GM10248 (cell line): Measurements from ENCODE around the gene KLHDC8B.

Experiments used
- CTCF ChIA-PET: fragments of 300-600 bp; sonication (Branson Sonifier 250); formaldehyde crosslinking; extraction: SDS; loops from one replicate; lab custom pipeline; 2021; ENCODE audit warnings: antibody characterized with exemption; lab: Yijun Ruan, JAX
- POLR2A ChIA-PET: fragments of 350-650 bp; sonication (Branson Sonifier 250); formaldehyde crosslinking; extraction: SDS; loops from one replicate; lab custom pipeline; 2020; ENCODE audit warnings: antibody characterized with exemption; lab: Yijun Ruan, JAX
- DNase-seq: peaks from one replicate; pipeline ENCODE4 v3.0.0; 2012; ENCODE audit errors: extremely low spot score
- TF ChIP-seq, protein P1 (sequence below): IDR thresholded peaks from 2 replicates; pipeline ENCODE4 v1.5.1; 2012; ENCODE audit warnings: mild to moderate bottlenecking, low read depth; ENCODE audit errors: extremely low read depth, missing control alignments, control extremely low read depth

The KLHDC8B gene

DNA sequence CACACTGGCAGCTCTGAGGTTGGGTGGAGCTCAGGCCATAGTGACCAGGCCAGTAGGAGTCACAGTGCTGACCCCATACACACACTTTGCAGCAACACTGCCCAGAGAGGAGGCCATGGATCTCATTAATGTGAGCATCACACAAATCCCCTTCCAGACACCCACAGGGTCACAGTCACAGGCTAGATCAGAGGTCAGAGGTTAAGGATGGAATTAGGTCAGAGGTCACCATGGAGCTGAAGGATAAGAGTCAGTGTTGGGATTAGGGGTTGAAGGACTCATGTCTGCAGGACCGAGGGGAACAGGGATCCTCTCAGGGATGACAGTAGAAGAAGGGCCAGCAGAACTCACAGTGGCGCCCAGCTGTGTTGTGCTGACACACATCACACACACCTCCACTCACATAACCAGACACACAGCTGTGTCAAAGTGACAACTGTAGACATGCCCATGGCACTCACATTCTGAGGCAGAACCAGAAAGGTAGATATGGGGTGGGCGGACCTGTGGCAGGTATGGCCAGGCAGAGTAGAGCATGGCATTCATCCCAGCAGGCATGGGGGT, 18.0 kb upstream of the KLHDC8B start:
- ChIA-PET POLR2A (no interaction called here), CTCF (interaction anchor here (1.6 to 6.8 kb wide), 2 partner anchors 12 to 17 kb away, joined by 6 to 43 read pairs; partner anchors contain the start of gene KLHDC8B)
- TF ChIP-seq, protein P1, sequence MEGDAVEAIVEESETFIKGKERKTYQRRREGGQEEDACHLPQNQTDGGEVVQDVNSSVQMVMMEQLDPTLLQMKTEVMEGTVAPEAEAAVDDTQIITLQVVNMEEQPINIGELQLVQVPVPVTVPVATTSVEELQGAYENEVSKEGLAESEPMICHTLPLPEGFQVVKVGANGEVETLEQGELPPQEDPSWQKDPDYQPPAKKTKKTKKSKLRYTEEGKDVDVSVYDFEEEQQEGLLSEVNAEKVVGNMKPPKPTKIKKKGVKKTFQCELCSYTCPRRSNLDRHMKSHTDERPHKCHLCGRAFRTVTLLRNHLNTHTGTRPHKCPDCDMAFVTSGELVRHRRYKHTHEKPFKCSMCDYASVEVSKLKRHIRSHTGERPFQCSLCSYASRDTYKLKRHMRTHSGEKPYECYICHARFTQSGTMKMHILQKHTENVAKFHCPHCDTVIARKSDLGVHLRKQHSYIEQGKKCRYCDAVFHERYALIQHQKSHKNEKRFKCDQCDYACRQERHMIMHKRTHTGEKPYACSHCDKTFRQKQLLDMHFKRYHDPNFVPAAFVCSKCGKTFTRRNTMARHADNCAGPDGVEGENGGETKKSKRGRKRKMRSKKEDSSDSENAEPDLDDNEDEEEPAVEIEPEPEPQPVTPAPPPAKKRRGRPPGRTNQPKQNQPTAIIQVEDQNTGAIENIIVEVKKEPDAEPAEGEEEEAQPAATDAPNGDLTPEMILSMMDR: no peak
- DNase-seq: no peak

DNA sequence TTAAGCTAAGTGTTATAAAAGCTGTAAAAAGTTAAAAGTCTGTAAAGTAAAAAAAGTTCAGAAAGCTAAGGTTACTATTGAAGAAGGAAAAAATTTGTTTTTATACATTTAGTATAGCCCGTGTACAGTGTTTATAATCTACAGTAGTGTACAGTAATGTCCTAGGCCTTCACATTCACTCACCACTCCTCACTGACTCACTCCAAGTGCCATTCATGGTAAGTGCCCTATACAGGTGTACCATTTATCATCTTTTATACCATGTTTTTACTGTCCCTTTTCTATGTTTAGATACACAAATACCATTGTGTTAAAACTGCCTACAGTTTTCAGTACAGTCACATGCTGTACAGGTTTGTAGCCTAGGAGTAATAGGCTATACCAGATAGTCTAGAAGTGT, 14.1 kb upstream of the KLHDC8B start:
- POLR2A ChIA-PET: interaction anchor here (0.6 kb wide), 1 partner anchor 448 kb away, joined by 4 read pairs; no protein-coding TSS in a partner anchor
- CTCF ChIA-PET: interaction anchor here (1.3 to 6.8 kb wide), 5 partner anchors 13 to 292 kb away, joined by 4 to 43 read pairs (median 5); partner anchors contain the start of genes KLHDC8B, P4HTM and USP19
- no peak for DNase-seq
- TF ChIP-seq, protein P1: no peak

DNA sequence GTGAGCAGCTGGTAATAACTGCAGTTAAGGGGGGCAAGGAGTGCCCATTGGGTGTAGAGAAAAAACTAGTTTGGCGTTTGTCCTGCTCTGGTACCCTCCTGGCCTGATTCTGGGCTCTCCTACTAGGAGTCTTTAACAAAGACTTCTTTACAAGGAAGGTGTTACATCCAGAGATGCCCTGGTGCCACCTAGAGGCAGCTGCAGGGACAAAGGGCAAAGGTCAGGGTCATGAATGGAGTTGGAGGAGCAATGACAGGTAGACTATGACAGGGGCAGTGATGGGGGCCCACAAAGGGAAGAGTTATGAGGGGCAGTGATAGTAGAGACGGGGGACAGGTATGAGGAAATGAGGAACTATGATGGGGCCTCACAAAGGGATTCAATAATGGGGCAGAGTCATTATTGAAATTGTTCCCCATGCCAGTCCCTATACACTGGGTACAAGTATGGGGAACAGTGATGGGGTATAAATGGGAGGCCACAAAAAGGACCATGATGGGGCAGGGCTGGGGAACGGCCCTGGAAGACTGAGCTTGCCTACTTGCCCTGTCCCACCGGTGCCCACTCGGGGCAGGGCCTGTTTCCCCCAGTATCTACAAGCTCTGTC, 13.2 kb upstream of the KLHDC8B start:
- ChIA-PET CTCF (interaction anchor here (1.6 to 6.8 kb wide), 4 partner anchors 12 to 170 kb away, joined by 5 to 43 read pairs (median 8); partner anchors contain the start of genes KLHDC8B, P4HTM and USP19), POLR2A (interaction anchor here (0.6 to 0.9 kb wide), 2 partner anchors 182 to 449 kb away, joined by 4 read pairs; no protein-coding TSS in a partner anchor)
- TF ChIP-seq, protein P1: peak; percentile 57
- no peak for DNase-seq

DNA sequence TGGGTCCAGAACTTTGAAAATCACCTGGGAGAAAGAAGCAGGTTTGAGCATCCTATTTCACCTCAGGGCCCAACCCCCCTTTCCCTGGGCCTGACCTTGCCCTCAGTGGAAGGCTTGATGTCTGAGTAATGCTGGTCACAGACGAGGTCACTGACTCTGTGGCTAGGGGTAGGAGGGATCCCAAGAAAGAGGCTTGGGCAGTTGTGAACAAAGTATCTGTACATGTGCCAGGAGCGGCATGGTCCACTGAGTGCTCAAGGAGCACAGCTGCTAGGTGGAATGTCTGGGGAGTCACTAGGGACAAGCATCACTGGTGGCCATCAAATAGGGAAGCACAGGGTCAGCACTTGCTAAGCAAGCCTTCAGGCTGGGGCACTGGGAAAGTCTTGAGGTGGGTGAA, 12.6 kb upstream of the KLHDC8B start:
- DNase-seq: no peak
- TF ChIP-seq, protein P1: no peak
- ChIA-PET POLR2A (interaction anchor here (0.9 kb wide), 1 partner anchor 182 kb away, joined by 4 read pairs; no protein-coding TSS in a partner anchor), CTCF (interaction anchor here (1.6 to 6.8 kb wide), 3 partner anchors 11 to 171 kb away, joined by 5 to 43 read pairs (median 10); partner anchors contain the start of genes KLHDC8B and USP19)

DNA sequence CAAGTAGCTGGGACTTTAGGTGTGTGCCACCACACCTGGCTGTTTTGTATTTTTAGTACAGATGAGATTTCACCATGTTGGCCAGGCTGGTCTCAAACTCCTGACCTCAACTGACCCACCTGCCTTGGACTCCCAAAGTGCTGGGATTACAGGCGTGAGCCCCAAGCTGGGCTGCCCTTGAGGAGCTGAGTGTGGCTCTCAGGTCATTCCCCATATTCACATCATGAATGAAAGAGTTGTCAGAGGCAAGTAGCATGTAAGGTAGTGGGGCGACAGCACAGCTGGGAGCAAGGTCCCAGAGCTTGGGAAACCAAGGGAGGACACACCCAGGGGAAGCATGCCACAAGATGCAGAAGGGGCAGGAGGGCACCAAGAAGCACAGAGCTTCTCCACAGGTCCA, 10.2 kb upstream of the KLHDC8B start:
- ChIA-PET POLR2A (interaction anchor here (0.6 to 0.7 kb wide), 2 partner anchors 67 to 86 kb away, joined by 3 to 6 read pairs; no protein-coding TSS in a partner anchor), CTCF (interaction anchor here (1.4 to 2.7 kb wide), 2 partner anchors 9 to 173 kb away, joined by 3 to 16 read pairs; partner anchors contain the start of gene KLHDC8B)
- DNase-seq: no peak
- TF ChIP-seq, protein P1: no peak

DNA sequence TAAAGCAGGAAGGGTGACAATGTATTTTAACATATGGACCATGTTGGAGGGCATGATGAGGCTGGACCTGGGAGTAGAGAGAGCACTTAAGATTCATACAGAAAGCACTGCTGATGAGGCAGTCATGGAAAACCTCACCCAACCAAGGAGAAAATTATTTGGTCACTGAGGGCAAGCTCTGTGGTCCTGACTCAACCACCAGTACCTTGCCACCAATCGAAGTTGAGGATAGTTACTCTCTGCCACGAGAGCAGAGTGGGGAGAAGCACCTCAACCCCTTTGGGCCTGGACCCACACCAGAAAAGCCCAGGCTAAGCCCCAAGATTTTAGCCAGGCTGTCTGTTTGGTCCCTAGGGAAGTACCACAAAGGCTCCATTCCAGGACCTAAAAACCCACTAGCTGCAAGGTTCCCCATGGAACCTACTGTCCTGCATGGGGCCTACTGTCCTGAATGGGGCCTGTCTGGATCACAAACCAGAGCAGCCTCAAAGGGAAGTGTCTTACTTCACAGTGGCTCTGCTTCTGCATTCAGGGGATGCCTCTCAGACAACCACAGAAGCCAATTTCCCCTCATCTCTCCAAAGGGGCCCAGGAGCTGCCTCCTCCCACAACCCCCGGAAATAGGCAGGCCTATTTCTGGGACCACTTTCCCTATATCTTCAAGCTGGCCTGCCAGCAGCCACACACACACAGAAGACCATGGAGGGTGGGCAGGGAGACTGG, 9.4 kb upstream of the KLHDC8B start:
- CTCF ChIA-PET: interaction anchor here (1.4 to 2.7 kb wide), 2 partner anchors 9 to 174 kb away, joined by 3 to 16 read pairs; partner anchors contain the start of gene KLHDC8B
- POLR2A ChIA-PET: no interaction called here
- DNase-seq: no peak
- TF ChIP-seq, protein P1: no peak
